BE2C (cell line): ENCODE measurements around the gene PASK.

Experiments used
- DNase-seq: peaks from one replicate; pipeline ENCODE4 v3.0.0-alpha.2; 2020
- H3K27me3 ChIP-seq: fragments of 250-450 bp; sonication (Bioruptor Pico); 2 replicates; pipeline ENCODE4 v1.5.1; 2020; ENCODE audit warnings: mild to moderate bottlenecking
- H3K36me3 ChIP-seq: fragments of 250-450 bp; sonication (Bioruptor Pico); 2 replicates; pipeline ENCODE4 v1.5.1; 2020; ENCODE audit warnings: mild to moderate bottlenecking
- H3K4me1 ChIP-seq: fragments of 250-450 bp; sonication (Bioruptor Pico); 2 replicates; pipeline ENCODE4 v1.5.1; 2020
- H3K4me3 ChIP-seq: 2 replicates; pipeline ENCODE4 v1.5.1; 2011; ENCODE audit warnings: low read depth, low read length
- H3K9me3 ChIP-seq: fragments of 250-450 bp; sonication (Bioruptor Pico); 2 replicates; pipeline ENCODE4 v1.5.1; 2020
- TF ChIP-seq, protein P1 (sequence below): IDR thresholded peaks from 2 replicates; pipeline ENCODE4 v1.5.1; 2012; ENCODE audit warnings: mild to moderate bottlenecking, low read depth, low read length

The PASK gene

GRCh38 chr2:241142593-241142992 is 6.7 kb downstream of the PASK start:
- Histone ChIP-seq H3K4me3 (no peak overlapping the region), H3K27me3 (no peaks in the 10 kb centered on the region), H3K4me1 (no peaks in the 10 kb centered on the region), H3K36me3 (peaks cover 9% of the 10 kb centered on the region), H3K9me3 (no peaks in the 10 kb centered on the region)
- DNase-seq = no peak
- TF ChIP-seq, protein P1, sequence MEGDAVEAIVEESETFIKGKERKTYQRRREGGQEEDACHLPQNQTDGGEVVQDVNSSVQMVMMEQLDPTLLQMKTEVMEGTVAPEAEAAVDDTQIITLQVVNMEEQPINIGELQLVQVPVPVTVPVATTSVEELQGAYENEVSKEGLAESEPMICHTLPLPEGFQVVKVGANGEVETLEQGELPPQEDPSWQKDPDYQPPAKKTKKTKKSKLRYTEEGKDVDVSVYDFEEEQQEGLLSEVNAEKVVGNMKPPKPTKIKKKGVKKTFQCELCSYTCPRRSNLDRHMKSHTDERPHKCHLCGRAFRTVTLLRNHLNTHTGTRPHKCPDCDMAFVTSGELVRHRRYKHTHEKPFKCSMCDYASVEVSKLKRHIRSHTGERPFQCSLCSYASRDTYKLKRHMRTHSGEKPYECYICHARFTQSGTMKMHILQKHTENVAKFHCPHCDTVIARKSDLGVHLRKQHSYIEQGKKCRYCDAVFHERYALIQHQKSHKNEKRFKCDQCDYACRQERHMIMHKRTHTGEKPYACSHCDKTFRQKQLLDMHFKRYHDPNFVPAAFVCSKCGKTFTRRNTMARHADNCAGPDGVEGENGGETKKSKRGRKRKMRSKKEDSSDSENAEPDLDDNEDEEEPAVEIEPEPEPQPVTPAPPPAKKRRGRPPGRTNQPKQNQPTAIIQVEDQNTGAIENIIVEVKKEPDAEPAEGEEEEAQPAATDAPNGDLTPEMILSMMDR = no peak

- no peak for DNase-seq
- Histone ChIP-seq H3K36me3 (peaks cover 9% of the 10 kb centered on the region), H3K4me1 (no peaks in the 10 kb centered on the region), H3K27me3 (no peaks in the 10 kb centered on the region), H3K4me3 (no peak overlapping the region), H3K9me3 (no peaks in the 10 kb centered on the region)
- TF ChIP-seq, protein P1 = no peak
Observed at GRCh38 chr2:241142063-241142462, 7.2 kb downstream of the PASK start.

GRCh38 chr2:241141214-241141770 is 8.0 kb downstream of the PASK start:
- TF ChIP-seq, protein P1 = no peak
- Histone ChIP-seq H3K27me3 (no peaks in the 10 kb centered on the region), H3K36me3 (peaks cover 13% of the 10 kb centered on the region), H3K4me1 (no peaks in the 10 kb centered on the region), H3K9me3 (no peaks in the 10 kb centered on the region), H3K4me3 (no peak overlapping the region)
- no peak for DNase-seq

DNA sequence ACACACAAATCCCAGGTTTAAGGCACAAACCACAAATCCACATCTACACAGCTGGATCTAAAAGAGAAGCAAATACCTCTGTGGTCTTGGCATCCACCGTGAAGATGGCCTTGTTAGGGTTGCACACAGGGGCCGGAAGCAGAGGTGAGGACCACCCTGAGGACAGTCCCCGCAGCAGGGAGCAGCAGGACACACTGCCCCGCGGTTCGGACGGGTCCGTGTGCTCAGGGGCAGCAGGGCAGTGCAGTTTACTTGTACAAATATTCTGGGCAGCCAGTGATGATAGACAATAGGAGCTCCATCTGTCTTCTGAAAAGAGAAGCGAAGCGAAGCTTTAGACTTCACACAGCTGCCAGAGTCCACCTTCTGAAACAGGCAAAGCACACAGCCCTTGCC is 8.8 kb downstream of the PASK start:
- TF ChIP-seq, protein P1 = no peak
- peaks cover 13% of the 10 kb centered on the region for H3K36me3 ChIP-seq
- DNase-seq = no peak
- no peak overlapping the region for H3K4me3 ChIP-seq
- no peaks in the 10 kb centered on the region for H3K4me1 ChIP-seq
- no peaks in the 10 kb centered on the region for H3K27me3 ChIP-seq
- H3K9me3 ChIP-seq = no peaks in the 10 kb centered on the region

GRCh38 chr2:241139531-241140444 is 9.5 kb downstream of the PASK start:
- TF ChIP-seq, protein P1 = no peak
- no peak overlapping the region for H3K4me3 ChIP-seq
- H3K9me3 ChIP-seq = no peaks in the 10 kb centered on the region
- DNase-seq = no peak
- H3K36me3 ChIP-seq = peaks cover 13% of the 10 kb centered on the region
- H3K4me1 ChIP-seq = no peaks in the 10 kb centered on the region
- H3K27me3 ChIP-seq = no peaks in the 10 kb centered on the region

DNA sequence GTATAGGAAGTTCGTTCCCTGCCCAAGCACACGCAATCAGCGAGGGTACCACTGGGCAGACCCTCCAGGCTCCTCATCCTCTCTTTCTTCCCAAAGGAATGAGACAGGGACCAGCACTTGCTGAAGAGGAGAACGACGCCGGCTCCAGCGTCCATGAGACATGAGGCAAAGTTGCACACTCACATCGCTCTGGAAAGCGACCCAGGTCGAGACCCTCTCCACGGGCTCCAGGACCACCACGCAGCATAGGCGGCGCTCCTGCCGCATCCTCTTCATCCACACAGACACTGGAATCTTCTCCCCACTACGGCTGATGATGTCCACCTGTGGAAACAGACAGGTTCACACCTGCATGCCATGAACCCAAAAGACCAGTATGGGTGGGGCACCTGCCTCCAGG is 10.8 kb downstream of the PASK start:
- Histone ChIP-seq H3K4me3 (no peak overlapping the region), H3K27me3 (no peaks in the 10 kb centered on the region), H3K9me3 (no peaks in the 10 kb centered on the region), H3K4me1 (no peaks in the 10 kb centered on the region), H3K36me3 (peaks cover 13% of the 10 kb centered on the region)
- DNase-seq = no peak
- TF ChIP-seq, protein P1 = no peak
